HepG2 (cell line): ENCODE results near the gene ITGB5. TPM values are rescaled to one million over a fixed set of nuclear protein-coding genes. Genes with fewer than 3 reads are reported as not detected.

Source experiments
- ATAC-seq: fragments of 200-7000 bp; cut with Tn5 transposase; 3 replicates; pipeline ENCODE4 v1.9.1; 2020; ENCODE audit warnings: mild to moderate bottlenecking, moderate library complexity
- BruUV-seq: library from RNA; stranded (reverse); fragments of 400-500 nt; replicated peaks from 2 replicates; lab custom pipeline; 2021; lab: Mats Ljungman, UMichigan
- CTCF ChIA-PET: fragments of 300-600 bp; formaldehyde crosslinking; extraction: SDS; loops from one replicate; lab custom pipeline; 2021; ENCODE audit warnings: low total read pairs, inconsistent platforms, low intra/inter-chr PET ratio; lab: Yijun Ruan, JAX
- POLR2A ChIA-PET: fragments of 350-600 bp; sonication (Branson Sonifier 250); formaldehyde crosslinking; loops from one replicate; lab custom pipeline; 2020; ENCODE audit warnings: antibody characterized with exemption, inconsistent platforms; lab: Yijun Ruan, JAX
- DNase-seq: peaks from one replicate; pipeline ENCODE4 v3.0.0-alpha.2; 2015; ENCODE audit warnings: low spot score
- FAIRE-seq: peaks from 3 replicates; lab custom pipeline; 2011; peaks lifted over from hg19 to GRCh38; lab: Jason Lieb, UNC
- H2AFZ ChIP-seq: one replicate; pipeline ENCODE4 v1.6.1; 2011; ENCODE audit warnings: low read length, inconsistent platforms
- H3K27ac ChIP-seq: fragments of 300-600 bp; 3 replicates; pipeline ENCODE4 v1.8.0; 2011; ENCODE audit warnings: mixed run types, mild to moderate bottlenecking, mixed read lengths, low read length, inconsistent platforms; ENCODE audit not compliant: insufficient read depth; ENCODE audit errors: extremely low read length
- H3K27me3 ChIP-seq, 2 experiments: fragments of 200-600 bp in 1 of 2; 2 replicates in 1 of 2; 3 replicates in 1 of 2; pipeline versions ENCODE4 v1.6.0 to v1.8.0; 2011; ENCODE audit warnings: low read length in 2 of 2, mild to moderate bottlenecking in 2 of 2, moderate library complexity in 2 of 2, inconsistent platforms in 1 of 2; ENCODE audit not compliant: insufficient read depth in 2 of 2, control insufficient read depth in 1 of 2
- H3K36me3 ChIP-seq, 2 experiments: fragments of 200-600 bp in 1 of 2; replicated peaks in 1 of 2; 2 replicates in 1 of 2; 3 replicates in 1 of 2; pipeline versions ENCODE4 v1.5.1 to v1.8.0; 2011; ENCODE audit warnings: low read length in 2 of 2, inconsistent platforms in 1 of 2; ENCODE audit not compliant: insufficient read depth in 2 of 2, control insufficient read depth in 1 of 2
- H3K4me1 ChIP-seq: 2 replicates; pipeline ENCODE4 v1.5.1; 2012; ENCODE audit warnings: low read length, inconsistent platforms; ENCODE audit not compliant: insufficient read depth
- H3K4me2 ChIP-seq: 2 replicates; pipeline ENCODE4 v1.6.0; 2011; ENCODE audit warnings: low read depth, low read length, inconsistent platforms
- H3K4me3 ChIP-seq, 3 experiments: fragments of 200-600 bp in 1 of 3; sonication (generic), shearing (Covaris generic) in 1 of 3; replicated peaks in 1 of 3; 2 replicates each; pipeline ENCODE4 v1.5.1; 2011 to 2016; ENCODE audit warnings: low read length in 3 of 3, inconsistent platforms in 2 of 3, low read depth in 2 of 3, mild to moderate bottlenecking in 2 of 3, control low read depth in 1 of 3, mixed read lengths in 1 of 3; ENCODE audit not compliant: insufficient read depth in 1 of 3
- H3K79me2 ChIP-seq: one replicate; pipeline ENCODE4 v1.6.1; 2011; ENCODE audit warnings: low read length, inconsistent platforms; ENCODE audit not compliant: insufficient read depth
- H3K9ac ChIP-seq: 2 replicates; pipeline ENCODE4 v1.6.0; 2011; ENCODE audit warnings: mild to moderate bottlenecking, low read depth, low read length, inconsistent platforms; ENCODE audit not compliant: insufficient read depth
- H3K9me3 ChIP-seq: 2 replicates; pipeline ENCODE4 v1.5.1; 2012; ENCODE audit warnings: mild to moderate bottlenecking, low read length
- H4K20me1 ChIP-seq: 2 replicates; pipeline ENCODE4 v1.6.0; 2011; ENCODE audit warnings: inconsistent platforms, mild to moderate bottlenecking, low read length, moderate library complexity; ENCODE audit not compliant: insufficient read depth
- AGO2 ChIP-seq: fragments of 200-400 bp; formaldehyde crosslinking; optimal IDR thresholded peaks from 2 replicates; pipeline ENCODE3; 2017; ENCODE audit warnings: mild to moderate bottlenecking, low read depth, low read length, moderate library complexity
- ASH2L ChIP-seq: fragments of 300-600, 200-600 bp; sonication (generic); IDR thresholded peaks from 2 replicates; pipeline ENCODE4 v1.7.0; 2017; ENCODE audit warnings: low read depth, mild to moderate bottlenecking, moderate library complexity, mixed read lengths, low read length; ENCODE audit not compliant: insufficient read length
- ATF1 ChIP-seq: IDR thresholded peaks from 2 replicates; pipeline ENCODE4 v1.6.1; 2016; ENCODE audit warnings: mild to moderate bottlenecking, control low read depth
- ATM ChIP-seq: fragments of 450-650 bp; IDR thresholded peaks from 2 replicates; pipeline ENCODE4 v1.7.1; 2017; ENCODE audit warnings: mild to moderate bottlenecking, borderline replicate concordance
- GABPA ChIP-seq, 2 experiments: IDR thresholded peaks; 2 replicates each; pipeline ENCODE4 v1.6.1; 2011 to 2016; ENCODE audit warnings: low read depth in 2 of 2, low read length in 1 of 2, missing biosample characterization in 1 of 2, missing genetic modification characterization in 1 of 2
- HNF4A ChIP-seq: sonication (generic); formaldehyde crosslinking; IDR thresholded peaks from 2 replicates; pipeline ENCODE4 v1.4.0; 2020; ENCODE audit warnings: missing genetic modification reagents
- HOXA3 ChIP-seq: sonication (generic); formaldehyde crosslinking; IDR thresholded peaks from 2 replicates; pipeline ENCODE4 v1.5.0; 2020; ENCODE audit warnings: missing genetic modification reagents
- IKZF1 ChIP-seq: fragments of 450-650 bp; IDR thresholded peaks from 2 replicates; pipeline ENCODE4 v1.7.1; 2016
- JDP2 ChIP-seq: sonication (generic); formaldehyde crosslinking; IDR thresholded peaks from 2 replicates; pipeline ENCODE4 v1.8.1; 2022; ENCODE audit warnings: missing genetic modification reagents, borderline replicate concordance
- MED13 ChIP-seq: sonication (generic); formaldehyde crosslinking; IDR thresholded peaks from 2 replicates; pipeline ENCODE4 v1.5.0; 2020; ENCODE audit warnings: missing genetic modification reagents
- MEIS2 ChIP-seq: sonication (generic); formaldehyde crosslinking; IDR thresholded peaks from 2 replicates; pipeline ENCODE4 v1.9.0; 2021; ENCODE audit warnings: mild to moderate bottlenecking, missing genetic modification reagents
- MIER3 ChIP-seq: IDR thresholded peaks from 2 replicates; pipeline ENCODE4 v1.6.1; 2016; ENCODE audit warnings: missing compliant biosample characterization, borderline replicate concordance
- NFKB2 ChIP-seq: sonication (generic); formaldehyde crosslinking; IDR thresholded peaks from 2 replicates; pipeline ENCODE4 v1.4.0; 2020; ENCODE audit warnings: missing genetic modification reagents, borderline replicate concordance
- NR2C2 ChIP-seq: sonication (generic); formaldehyde crosslinking; IDR thresholded peaks from 2 replicates; pipeline ENCODE4 v1.4.0; 2020; ENCODE audit warnings: missing genetic modification reagents, mild to moderate bottlenecking, moderate library complexity, borderline replicate concordance
- RARG ChIP-seq: sonication (generic); formaldehyde crosslinking; IDR thresholded peaks from 2 replicates; pipeline ENCODE4 v1.4.0; 2020; ENCODE audit warnings: low read depth, mild to moderate bottlenecking, missing genetic modification reagents
- TP53 ChIP-seq: sonication (generic); formaldehyde crosslinking; conservative IDR thresholded peaks from 2 replicates; pipeline ENCODE4 v1.4.0; 2020; ENCODE audit warnings: missing genetic modification reagents
- ZBTB42 ChIP-seq: sonication (generic); formaldehyde crosslinking; IDR thresholded peaks from 2 replicates; pipeline ENCODE4 v1.5.0; 2020; ENCODE audit warnings: mild to moderate bottlenecking, missing genetic modification reagents
- ZC3H13 ChIP-seq: sonication (generic); formaldehyde crosslinking; IDR thresholded peaks from 2 replicates; pipeline ENCODE4 v1.8.1; 2023; ENCODE audit warnings: mild to moderate bottlenecking, missing genetic modification reagents, moderate library complexity
- ZFP36 ChIP-seq: fragments of 150-350 bp; IDR thresholded peaks from 2 replicates; pipeline ENCODE4 v1.6.1; 2018; ENCODE audit warnings: borderline replicate concordance, low read length, low read depth; ENCODE audit not compliant: partially characterized antibody
- ZNF607 ChIP-seq: sonication (generic); formaldehyde crosslinking; IDR thresholded peaks from 2 replicates; pipeline ENCODE4 v1.5.1; 2020; ENCODE audit warnings: missing genetic modification reagents, mild to moderate bottlenecking, borderline replicate concordance
- ZNF839 ChIP-seq: sonication (generic); formaldehyde crosslinking; IDR thresholded peaks from 2 replicates; pipeline ENCODE4 v1.4.0; 2020; ENCODE audit warnings: missing genetic modification reagents, mild to moderate bottlenecking, borderline replicate concordance
- WGBS: methylation state at CpG from one replicate; pipeline ENCODE4 v1.1.6; 2017; ENCODE audit warnings: low lambda C conversion rate; 5-methylcytosine and 5-hydroxymethylcytosine counted together
- in situ Hi-C: cut with HindIII; loops from 2 replicates; pipeline ENCODE4 v1.10.0; 2017; ENCODE audit warnings: low pct_unique_long_range_greater_than_20kb; ENCODE audit not compliant: extremely low pct_ligation_motif_present
- intact Hi-C: fragments of 100-400 bp; cut with micrococcal nuclease; formaldehyde crosslinking; loops from one replicate; pipeline ENCODE4 v1.10.0; 2022; ENCODE audit not compliant: unreplicated experiment
- polyA plus RNA-seq, 8 experiments: library from polyadenylated mRNA; depleted of rRNA in 3 of 8; stranded (reverse) in 7 of 8; unstranded in 1 of 8; fragments of >200 nt; fragmentation: Illumina TruSeq in 4 of 8; extraction: Trizol in 4 of 8; gene quantifications; 2 replicates each; pipeline versions ENCODE4 v1.2.1 to v1.2.3, GENCODE V29; 2011 to 2016; ENCODE audit warnings: low read depth in 4 of 8, missing spikeins in 1 of 8, mixed read lengths in 1 of 8; ENCODE audit not compliant: insufficient read depth in 1 of 8
- total RNA-seq, 5 experiments: library from RNA; depleted of rRNA; stranded (reverse); fragments of >200 nt; fragmentation: Illumina TruSeq; extraction: Trizol; gene quantifications; 2 replicates each; pipeline ENCODE4 v1.2.3, GENCODE V29; 2016; ENCODE audit warnings: low read depth in 1 of 5
- TF ChIP-seq, protein P1 (sequence below): sonication (generic); formaldehyde crosslinking; IDR thresholded peaks from 2 replicates; pipeline ENCODE4 v1.5.0; 2020; ENCODE audit warnings: missing genetic modification reagents
- TF ChIP-seq, protein P2 (sequence below): sonication (generic); formaldehyde crosslinking; IDR thresholded peaks from 2 replicates; pipeline ENCODE4 v1.4.0; 2020; ENCODE audit warnings: missing genetic modification reagents, borderline replicate concordance

ITGB5 gene
- total and polyA plus RNA-seq, 2 of the 13 experiments (the other 11 are each of a cell fraction or from before 2014, with no cell fraction given) = 74.1 to 343 TPM

DNA sequence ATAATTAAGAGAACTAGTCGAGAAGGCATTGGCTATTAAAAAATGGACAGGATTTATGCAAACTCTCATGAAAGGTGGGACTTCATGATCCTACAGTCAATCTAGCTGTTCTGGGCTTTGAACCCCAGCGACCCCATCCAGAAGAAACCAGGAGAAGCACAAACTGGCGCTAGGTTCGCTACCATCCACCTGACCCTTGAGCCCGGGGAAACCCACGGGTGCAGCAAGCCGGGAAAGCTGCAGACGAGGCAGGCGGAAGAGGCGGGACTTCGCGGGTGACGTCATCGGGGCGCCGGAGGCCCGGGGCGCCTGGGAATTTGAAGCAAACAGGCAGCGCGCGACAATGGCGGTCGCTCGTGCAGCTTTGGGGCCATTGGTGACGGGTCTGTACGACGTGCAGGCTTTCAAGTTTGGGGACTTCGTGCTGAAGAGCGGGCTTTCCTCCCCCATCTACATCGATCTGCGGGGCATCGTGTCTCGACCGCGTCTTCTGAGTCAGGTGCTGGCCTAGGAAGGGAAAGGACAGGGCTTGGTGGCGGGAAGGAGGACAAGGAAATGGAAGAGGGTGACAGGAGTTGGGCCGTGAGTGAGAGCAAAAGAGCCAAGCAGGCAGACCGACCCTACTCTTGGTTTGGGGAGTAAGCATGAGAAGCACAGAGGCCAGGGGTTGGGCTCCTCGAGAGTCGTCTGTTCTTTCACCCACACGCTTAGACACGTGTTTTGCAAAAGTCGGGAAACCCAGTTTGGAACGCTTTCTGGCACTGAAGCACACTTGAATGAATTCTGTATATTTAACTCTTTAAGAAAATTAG lies 156.8 kb downstream of the ITGB5 start, which contains the start of gene UMPS:
TSS of gene UMPS (plus strand) at position 324 of the 812 bp plus-strand sequence. CDS start at position 344, 20 bp downstream.
- ATAC-seq (peak; percentile 96), FAIRE-seq (peak; percentile 57), DNase-seq (peak; percentile 83)
- Histone ChIP-seq H3K4me1 (peaks cover 43% of the 10 kb centered on the region), H2AFZ (no peak within 1 kb of the TSS), H3K9ac (peak within 1 kb of the TSS; percentile 95), H3K36me3 (peaks cover 0 to 14% of the 10 kb centered on the region in 2 experiments; a peak in 3 of 5 replicates), H3K9me3 (no peaks in the 10 kb centered on the region), H3K4me2 (peak within 1 kb of the TSS; percentile 82), H3K4me3 (peak within 1 kb of the TSS; percentile 75 to 92 (median 88)), H3K27me3 (no peaks in the 10 kb centered on the region; a peak in 1 of 5 replicates), H3K27ac (peak within 1 kb of the TSS; percentile 98), H3K79me2 (peaks cover 48% of the 10 kb centered on the region), H4K20me1 (peaks cover 24% of the 10 kb centered on the region)
- CTCF ChIA-PET = interaction anchor here (1.3 kb wide), 1 partner anchor 42 kb away, joined by 3 read pairs; no protein-coding TSS in a partner anchor
- in situ Hi-C loops = loop anchor here (5.0 kb wide), 1 partner anchor 38 kb away; no protein-coding TSS in a partner anchor
- POLR2A ChIA-PET = interaction anchor here (0.6 to 3.7 kb wide), 26 partner anchors 8 to 271 kb away, joined by 3 to 83 read pairs (median 4); no protein-coding TSS in a partner anchor
- intact Hi-C loops = loop anchor here (2.0 kb wide), 2 partner anchors 32 to 42 kb away; no protein-coding TSS in a partner anchor
- BruUV-seq = TSS peak; percentile 69
- under 1% methylated on average over 31 of the region's 44 CpGs for WGBS
- TF ChIP-seq ATM (no peak), ZBTB42 (CRISPR knock-in tag) (peak; percentile 34; the same call in 1 of the 2 replicates), TP53 (CRISPR knock-in tag) (no peak), AGO2 (peak; percentile 37), RARG (CRISPR knock-in tag) (no peak), ASH2L (peak; percentile 91), HNF4A (CRISPR knock-in tag) (peak; percentile 94), ZC3H13 (no peak), IKZF1 (no peak), NR2C2 (CRISPR knock-in tag) (peak; percentile 67), MIER3 (no peak), ZFP36 (no peak), JDP2 (CRISPR knock-in tag) (no peak; the same call in 1 of the 2 replicates), ATF1 (CRISPR knock-in tag) (peak; percentile 97), NFKB2 (peak; percentile 83), GABPA (IDR thresholded peaks at IDR 0.05; ENCODE audit: low read depth, low read length) (peak; percentile 87), GABPA (CRISPR knock-in tag; IDR thresholded peaks at IDR 0.05; ENCODE audit: low read depth) (peak; percentile 96), MEIS2 (no peak), ZNF607 (0 out of 2 replicates have a peak, but pooled peaks have one; percentile 63), MED13 (CRISPR knock-in tag) (no peak), ZNF839 (CRISPR knock-in tag) (0 out of 2 replicates have a peak, but pooled peaks have one; percentile 49), HOXA3 (peak; percentile 97)
- TF ChIP-seq, protein P1, sequence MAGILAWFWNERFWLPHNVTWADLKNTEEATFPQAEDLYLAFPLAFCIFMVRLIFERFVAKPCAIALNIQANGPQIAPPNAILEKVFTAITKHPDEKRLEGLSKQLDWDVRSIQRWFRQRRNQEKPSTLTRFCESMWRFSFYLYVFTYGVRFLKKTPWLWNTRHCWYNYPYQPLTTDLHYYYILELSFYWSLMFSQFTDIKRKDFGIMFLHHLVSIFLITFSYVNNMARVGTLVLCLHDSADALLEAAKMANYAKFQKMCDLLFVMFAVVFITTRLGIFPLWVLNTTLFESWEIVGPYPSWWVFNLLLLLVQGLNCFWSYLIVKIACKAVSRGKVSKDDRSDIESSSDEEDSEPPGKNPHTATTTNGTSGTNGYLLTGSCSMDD (CRISPR knock-in tag) = no peak
- TF ChIP-seq, protein P2, sequence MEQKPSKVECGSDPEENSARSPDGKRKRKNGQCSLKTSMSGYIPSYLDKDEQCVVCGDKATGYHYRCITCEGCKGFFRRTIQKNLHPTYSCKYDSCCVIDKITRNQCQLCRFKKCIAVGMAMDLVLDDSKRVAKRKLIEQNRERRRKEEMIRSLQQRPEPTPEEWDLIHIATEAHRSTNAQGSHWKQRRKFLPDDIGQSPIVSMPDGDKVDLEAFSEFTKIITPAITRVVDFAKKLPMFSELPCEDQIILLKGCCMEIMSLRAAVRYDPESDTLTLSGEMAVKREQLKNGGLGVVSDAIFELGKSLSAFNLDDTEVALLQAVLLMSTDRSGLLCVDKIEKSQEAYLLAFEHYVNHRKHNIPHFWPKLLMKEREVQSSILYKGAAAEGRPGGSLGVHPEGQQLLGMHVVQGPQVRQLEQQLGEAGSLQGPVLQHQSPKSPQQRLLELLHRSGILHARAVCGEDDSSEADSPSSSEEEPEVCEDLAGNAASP = peak; percentile 51; the same call in 1 of the 2 replicates
